NCI-H510A (cell line): ENCODE data around the gene RPS28.
"Not testable (repeated sequence)": the region's sequence is repeated elsewhere in the genome, so short reads cannot be mapped to it uniquely, and the experiment has no call there.

Experiments used
- DNase-seq: peaks from one replicate; lab custom pipeline; 2025; lab: John Stamatoyannopoulos, UW

RPS28 gene

GRCh38 chr19:8321067-8321985, at the start of gene RPS28, which contains the start of gene NDUFA7:
TSS of gene RPS28 (plus strand) at chr19:8321496. CDS start at chr19:8321531, 35 bp downstream.
TSS of gene NDUFA7 (minus strand) at chr19:8321375. CDS start at chr19:8321358, 17 bp downstream.
- DNase-seq = peak; percentile 84

GRCh38 chr19:8276508-8276907, 44.8 kb upstream of the RPS28 start:
- DNase-seq = not testable (repeated sequence)

DNA sequence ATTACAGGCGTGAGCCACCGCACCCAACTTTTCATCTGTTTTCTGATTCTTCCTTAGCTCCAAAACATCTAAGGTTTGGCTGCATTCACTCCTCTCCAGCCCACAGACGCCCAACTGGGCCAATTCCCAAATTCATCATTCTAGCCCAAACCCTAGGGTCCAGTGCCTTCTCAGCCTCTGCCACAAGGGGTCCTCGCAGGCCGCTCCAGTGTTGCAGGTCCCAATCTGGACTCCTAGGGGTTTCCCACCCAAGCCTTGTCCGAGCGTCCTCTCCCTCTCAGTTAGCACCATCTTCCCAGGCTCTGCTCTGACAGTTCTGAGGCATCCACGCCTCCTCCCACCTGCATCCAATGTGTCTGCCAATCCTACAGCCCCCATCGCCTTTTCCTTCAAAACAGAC, 30.0 kb upstream of the RPS28 start:
- DNase-seq = not testable (repeated sequence)

DNA sequence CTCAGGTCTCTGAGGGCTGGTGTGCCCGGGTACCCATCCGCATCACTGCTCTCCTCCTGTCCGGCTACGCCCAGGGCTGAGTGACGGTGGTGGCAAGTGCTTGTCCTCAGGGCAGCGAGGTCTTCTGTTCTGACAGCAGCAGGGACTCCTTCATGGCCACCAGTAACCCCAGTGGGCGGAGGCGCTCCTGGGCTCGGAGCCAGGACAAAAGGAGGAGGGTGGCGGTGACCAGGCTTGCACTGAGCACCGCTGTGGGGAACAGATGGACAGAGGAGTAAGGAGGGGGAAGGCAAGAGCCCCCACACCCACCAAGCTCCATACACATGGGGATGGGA, 19.0 kb upstream of the RPS28 start:
- no peak for DNase-seq

- no peak for DNase-seq
Observed at GRCh38 chr19:8302734-8303133, 18.6 kb upstream of the RPS28 start.

- no peak for DNase-seq
Observed at GRCh38 chr19:8304841-8305621, 16.3 kb upstream of the RPS28 start.

DNA sequence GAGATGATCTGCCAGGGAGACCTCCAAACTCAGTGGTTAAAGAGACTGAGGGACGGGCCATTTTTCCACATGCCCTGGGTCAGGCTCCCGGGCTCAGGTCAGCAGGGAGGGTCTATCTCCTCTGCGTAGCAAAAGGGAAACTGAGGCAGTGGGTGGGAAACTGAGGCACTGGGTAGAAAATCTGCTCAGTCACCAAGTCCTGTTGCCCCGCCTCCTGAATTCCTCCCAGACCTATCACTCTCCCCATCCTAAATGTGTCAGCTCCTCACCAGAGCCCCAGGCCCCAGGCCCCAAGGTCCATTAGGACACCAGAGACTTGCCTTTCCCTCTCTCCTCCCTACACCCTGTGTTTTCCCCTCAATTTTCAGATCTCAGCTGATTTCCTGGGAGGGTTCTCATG, 15.5 kb upstream of the RPS28 start:
- DNase-seq = no peak

- no peak for DNase-seq
Observed at GRCh38 chr19:8306235-8307054, 14.9 kb upstream of the RPS28 start.

GRCh38 chr19:8307400-8307964, 13.8 kb upstream of the RPS28 start:
- DNase-seq = no peak

DNA sequence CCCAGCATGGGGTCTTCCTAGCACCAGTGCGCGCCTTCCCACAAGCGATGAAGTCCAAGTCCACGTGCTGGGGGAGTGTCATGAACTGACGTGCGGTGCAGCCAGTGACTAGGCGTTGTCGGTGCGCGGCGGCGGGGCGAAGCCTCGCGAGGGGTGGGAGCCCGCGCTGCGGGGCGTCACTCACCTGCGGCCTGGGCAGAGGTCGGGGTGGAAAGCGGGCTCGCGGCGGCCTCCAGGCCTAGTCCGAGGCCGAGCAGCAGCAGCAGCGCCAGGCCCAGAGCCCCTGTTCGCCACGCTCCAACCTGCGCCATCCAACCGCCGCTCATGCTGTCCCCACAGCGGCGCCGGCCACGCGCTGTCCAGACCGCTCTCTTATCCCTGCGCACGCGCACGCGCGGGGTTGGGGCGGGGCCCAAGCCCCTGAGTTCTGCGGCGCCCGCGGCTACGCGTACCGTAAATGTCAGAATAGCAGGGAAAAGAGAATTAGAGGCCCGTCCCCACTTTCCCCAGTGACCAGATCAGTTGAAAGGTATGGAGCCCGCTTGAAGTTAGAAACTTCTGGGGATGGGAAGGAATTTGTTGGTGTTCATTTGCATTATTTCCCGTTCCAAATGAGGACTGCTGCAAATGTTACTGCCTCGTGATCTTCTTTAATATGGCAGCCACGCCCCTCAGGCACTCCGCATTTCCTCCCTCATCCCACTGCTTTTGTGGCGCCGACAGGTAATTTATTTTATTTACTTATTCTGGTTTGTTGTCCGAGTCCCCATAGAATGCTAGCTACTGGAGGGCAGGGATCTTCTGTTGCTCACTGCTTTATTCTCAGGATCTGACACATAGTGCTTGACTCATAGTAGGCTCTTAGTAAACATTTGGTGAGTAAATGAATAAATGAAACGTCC, 13.1 kb upstream of the RPS28 start, which contains the start of gene CD320:
Gene CD320, minus strand, starts transcription at position 394 of the 902 bp plus-strand sequence. Its CDS starts 68 bp downstream, at position 326.
- peak; percentile 86 for DNase-seq

DNA sequence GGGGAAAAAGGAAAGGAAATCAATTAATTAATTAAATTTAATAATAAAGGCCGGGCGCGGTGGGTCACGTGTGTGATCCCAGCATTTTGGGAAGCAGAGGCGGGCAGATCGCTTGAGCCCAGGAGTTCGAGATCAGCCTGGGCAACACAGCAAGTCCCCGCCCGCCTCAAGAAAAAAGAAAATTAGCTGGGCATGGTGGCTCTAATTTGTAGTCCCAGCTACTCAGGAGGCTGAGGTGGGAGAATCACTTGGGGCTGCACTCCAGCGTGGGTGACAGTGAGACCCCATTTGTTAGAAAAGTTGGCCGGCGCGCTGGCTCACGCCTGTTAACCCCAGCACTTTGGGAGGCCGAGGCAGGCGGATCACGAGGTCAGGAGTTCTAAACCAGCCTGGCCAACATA, 12.4 kb upstream of the RPS28 start:
- DNase-seq = no peak

DNA sequence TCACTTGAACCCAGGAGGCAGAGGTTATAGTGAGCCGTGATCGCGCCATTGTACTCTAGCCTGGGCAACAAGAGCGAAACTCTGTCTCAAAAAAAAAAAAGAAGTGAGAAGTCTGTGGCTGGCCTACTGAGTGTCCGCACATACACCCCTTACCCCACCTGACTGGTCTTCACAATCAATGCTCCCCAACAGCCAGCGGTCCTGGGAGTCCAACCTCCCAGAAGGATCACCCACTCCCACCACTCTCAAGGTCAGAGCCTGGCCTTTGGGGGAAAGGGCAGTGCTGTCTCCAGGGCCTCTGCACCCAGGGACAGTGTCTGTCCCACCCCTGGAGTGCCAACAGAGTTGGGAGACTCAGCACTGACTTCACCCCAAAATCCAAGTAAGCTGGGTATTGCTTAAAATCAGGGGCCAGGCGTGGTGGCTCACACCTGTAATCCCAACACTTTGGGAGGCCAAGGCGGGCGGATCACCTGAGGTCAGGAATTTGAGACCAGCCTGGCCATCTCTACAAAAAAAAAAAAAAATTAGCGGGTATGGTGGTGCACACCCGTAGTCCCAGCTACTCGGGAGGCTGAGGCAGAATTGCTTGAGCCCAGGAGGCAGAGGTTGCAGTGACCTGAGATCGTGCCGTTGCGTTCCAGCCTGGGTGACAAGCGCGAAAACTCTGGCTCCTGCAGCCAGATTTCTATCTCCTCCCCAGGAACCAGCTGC, 10.8 kb upstream of the RPS28 start:
- DNase-seq = no peak

GRCh38 chr19:8311461-8312260, 9.6 kb upstream of the RPS28 start:
- no peak for DNase-seq

GRCh38 chr19:8314981-8315640, 6.2 kb upstream of the RPS28 start:
- DNase-seq = not testable (repeated sequence)

- DNase-seq = no peak
Observed at GRCh38 chr19:8316351-8317125, 4.8 kb upstream of the RPS28 start.

GRCh38 chr19:8318835-8319234, 2.5 kb upstream of the RPS28 start:
- DNase-seq = not testable (repeated sequence)

GRCh38 chr19:8319807-8320520, 1.3 kb upstream of the RPS28 start:
- no peak for DNase-seq
